Stimulated activated CD4-positive, alpha-beta T cell treated with anti-CD3 and anti-CD28 coated beads, Interleukin-4, amount 100 ng/mL, for 1 hour (primary cell): ENCODE data around the gene HSPA1L.

ENCODE experiments used
- DNase-seq: peaks from one replicate; pipeline ENCODE4 v3.0.0-alpha.2; 2020

Gene HSPA1L

DNA sequence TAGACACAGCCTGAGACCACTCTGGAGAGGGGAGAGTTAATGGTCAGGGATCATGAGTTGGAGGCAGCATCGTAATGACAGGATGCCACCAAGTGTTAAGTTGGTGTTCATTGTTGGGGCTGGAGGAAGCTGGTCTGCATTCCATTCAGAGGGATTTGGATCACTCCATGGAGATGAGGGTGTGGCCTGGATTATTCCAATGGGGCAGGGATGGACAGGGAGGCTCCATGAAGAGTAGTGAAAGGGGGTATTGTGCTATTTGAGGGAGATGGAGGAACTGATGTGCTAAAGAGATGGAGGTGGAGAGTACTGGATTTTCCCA lies 51.5 kb downstream of the HSPA1L start:
- no peak for DNase-seq

DNA sequence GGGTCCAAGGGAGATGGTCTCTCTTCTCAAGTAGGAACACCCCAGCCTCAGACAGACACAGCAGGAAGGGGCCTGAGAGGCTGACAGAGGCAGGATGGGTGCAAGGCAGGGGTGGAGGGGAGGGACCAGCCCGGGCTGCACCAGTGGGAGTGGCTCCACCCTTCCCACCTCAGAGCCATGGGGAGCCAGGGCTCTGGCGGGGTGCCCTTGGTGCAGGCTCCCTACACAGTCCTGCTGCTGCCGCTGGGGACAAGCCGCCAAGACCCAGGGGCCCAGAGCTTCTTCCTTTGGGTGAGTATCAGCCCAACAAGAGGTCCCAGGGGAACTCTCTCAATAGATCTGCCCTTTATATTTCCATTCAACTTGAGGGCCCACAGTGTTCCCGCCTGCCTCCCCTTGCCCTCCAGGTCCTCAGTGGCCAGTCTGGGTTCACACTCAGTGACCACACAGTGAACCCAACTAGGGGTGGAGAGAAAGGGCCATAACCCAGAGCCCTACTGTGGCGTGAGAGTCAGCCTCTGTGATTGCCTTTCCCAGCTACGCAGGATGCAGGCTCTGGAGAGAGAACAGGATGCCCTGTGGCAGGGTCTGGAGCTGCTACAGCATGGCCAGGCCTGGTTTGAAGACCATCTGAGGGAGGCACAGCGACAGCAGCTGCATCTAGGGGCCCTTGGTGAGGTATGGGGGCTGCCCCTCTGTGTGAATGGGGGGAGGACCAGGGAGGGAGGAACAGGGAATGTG lies 52.0 kb downstream of the HSPA1L start:
- DNase-seq, result no peak

DNA sequence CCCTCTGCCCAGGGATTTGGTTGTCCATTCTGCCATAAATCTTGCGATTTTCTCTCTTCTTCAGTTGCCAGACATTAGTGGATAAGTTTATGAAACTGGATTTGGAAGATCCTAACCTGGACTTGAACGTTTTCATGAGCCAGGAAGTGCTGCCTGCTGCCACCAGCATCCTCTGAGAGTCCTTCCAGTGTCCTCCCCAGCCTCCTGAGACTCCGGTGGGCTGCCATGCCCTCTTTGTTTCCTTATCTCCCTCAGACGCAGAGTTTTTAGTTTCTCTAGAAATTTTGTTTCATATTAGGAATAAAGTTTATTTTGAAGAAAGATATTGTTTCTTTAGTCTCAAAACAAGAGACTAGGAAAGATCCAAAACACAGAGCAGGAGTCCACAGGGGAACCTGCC lies 52.7 kb downstream of the HSPA1L start, which contains the start of gene SAPCD1:
TSS of gene SAPCD1 (plus strand) at position 301 of the 400 bp plus-strand sequence. CDS start 399 bp downstream, outside the sequence.
- no peak for DNase-seq

DNA sequence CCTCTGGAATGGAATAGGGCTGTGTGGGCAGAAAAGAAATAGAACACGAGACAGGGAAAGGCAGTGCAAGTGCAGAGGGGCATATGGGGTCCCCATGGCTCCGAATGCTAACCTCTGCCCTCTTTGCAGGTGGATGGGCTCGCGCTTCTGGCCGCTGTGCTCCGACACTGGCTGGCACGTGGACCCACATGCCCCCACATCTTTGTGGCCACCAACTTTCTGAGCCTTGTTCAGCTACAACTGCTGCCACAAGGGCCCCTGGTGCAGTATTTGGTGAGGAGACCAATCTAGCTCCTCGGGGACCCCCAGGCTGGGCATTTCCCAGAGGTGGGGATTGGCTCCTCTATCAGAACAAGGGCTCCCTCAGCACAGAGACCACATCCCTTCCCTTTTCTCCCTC lies 53.7 kb downstream of the HSPA1L start:
- DNase-seq, result no peak

DNA sequence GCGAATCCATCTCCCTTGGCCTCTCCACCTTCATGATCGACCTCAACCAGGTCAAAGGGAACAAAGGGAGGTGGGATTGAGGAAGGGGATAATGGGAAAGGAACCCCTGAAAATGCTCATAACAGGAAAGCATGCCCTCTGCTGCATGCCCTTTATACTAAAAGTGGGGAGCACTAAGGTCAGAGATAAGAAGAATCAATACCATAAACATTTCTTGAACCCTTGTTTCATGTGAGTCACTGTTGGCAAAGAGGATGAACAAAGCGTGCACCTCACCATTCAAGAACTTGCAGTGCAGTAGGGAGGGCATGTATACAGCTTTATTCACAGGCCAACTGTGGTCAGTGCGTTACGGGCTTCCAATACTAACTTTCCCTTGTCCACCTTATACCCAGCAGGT lies 54.3 kb downstream of the HSPA1L start:
- DNase-seq, result no peak
